Activated CD4-positive, CD25-positive, alpha-beta regulatory T cell treated with anti-CD3 and anti-CD28 coated beads, Interleukin-2, amount 50 U/mL, for 24 hours (primary cell): ENCODE data around the gene GCNT4.

Source experiments
- ATAC-seq, 2 donors: fragments of 150-1000 bp; cut with Tn5 transposase; one replicate each; pipeline ENCODE4 v1.10.0; 2021; ENCODE audit warnings: mild to moderate bottlenecking in 1 of 2, moderate library complexity in 1 of 2

The GCNT4 gene

GRCh38 chr5:75049456-75050351, 2.7 kb downstream of the GCNT4 start:
- ATAC-seq, result peak in 1 of 2 donors; percentile 17

- no peak for ATAC-seq
Observed at GRCh38 chr5:75048457-75048953, 3.9 kb downstream of the GCNT4 start.

- no peak for ATAC-seq
Observed at GRCh38 chr5:75047356-75047755, 5.0 kb downstream of the GCNT4 start.

- no peak for ATAC-seq
Observed at GRCh38 chr5:75046366-75047142, 5.8 kb downstream of the GCNT4 start.

GRCh38 chr5:75045071-75045470, 7.3 kb downstream of the GCNT4 start:
- peak in 1 of 2 donors; percentile 35 for ATAC-seq

- ATAC-seq, result peak in 1 of 2 donors; percentile 12
Observed at GRCh38 chr5:75044406-75044805, 8.0 kb downstream of the GCNT4 start.

GRCh38 chr5:75043633-75044264, 8.6 kb downstream of the GCNT4 start:
- ATAC-seq, result no peak

- ATAC-seq, result no peak
Observed at GRCh38 chr5:75042522-75042921, 9.8 kb downstream of the GCNT4 start.

GRCh38 chr5:75040973-75041372, 11.4 kb downstream of the GCNT4 start:
- no peak for ATAC-seq

GRCh38 chr5:75037106-75037505, 15.3 kb downstream of the GCNT4 start:
- ATAC-seq, result peak; percentile 75 to 88

- ATAC-seq, result peak; percentile 57 to 66
Observed at GRCh38 chr5:75034137-75034739, 18.1 kb downstream of the GCNT4 start.

- no peak for ATAC-seq
Observed at GRCh38 chr5:75031366-75031765, 21.0 kb downstream of the GCNT4 start.

- peak; percentile 51 to 59 for ATAC-seq
Observed at GRCh38 chr5:75028090-75028489, 24.3 kb downstream of the GCNT4 start.

GRCh38 chr5:75023368-75024159, 28.8 kb downstream of the GCNT4 start:
- peak; percentile 68 to 73 for ATAC-seq

- ATAC-seq, result no peak
Observed at GRCh38 chr5:75021800-75022199, 30.6 kb downstream of the GCNT4 start.

- ATAC-seq, result no peak
Observed at GRCh38 chr5:75021219-75021618, 31.1 kb downstream of the GCNT4 start.

GRCh38 chr5:75020016-75020656, 32.2 kb downstream of the GCNT4 start:
- ATAC-seq, result no peak

GRCh38 chr5:75018805-75019587, 33.4 kb downstream of the GCNT4 start:
- ATAC-seq, result no peak

GRCh38 chr5:75017971-75018370, 34.4 kb downstream of the GCNT4 start:
- no peak for ATAC-seq

GRCh38 chr5:75016896-75017295, 35.5 kb downstream of the GCNT4 start:
- ATAC-seq, result no peak
